ENCODE data around the gene ADAMTSL4. TPM values are rescaled to one million over a fixed set of nuclear protein-coding genes. Genes with fewer than 3 reads are reported as not detected.

The ADAMTSL4 gene
- total and polyA plus RNA-seq, 2 donors (not counting 3 experiments of a cell fraction or from before 2014, with no cell fraction given), result 0.73 to 1.0 TPM

DNA sequence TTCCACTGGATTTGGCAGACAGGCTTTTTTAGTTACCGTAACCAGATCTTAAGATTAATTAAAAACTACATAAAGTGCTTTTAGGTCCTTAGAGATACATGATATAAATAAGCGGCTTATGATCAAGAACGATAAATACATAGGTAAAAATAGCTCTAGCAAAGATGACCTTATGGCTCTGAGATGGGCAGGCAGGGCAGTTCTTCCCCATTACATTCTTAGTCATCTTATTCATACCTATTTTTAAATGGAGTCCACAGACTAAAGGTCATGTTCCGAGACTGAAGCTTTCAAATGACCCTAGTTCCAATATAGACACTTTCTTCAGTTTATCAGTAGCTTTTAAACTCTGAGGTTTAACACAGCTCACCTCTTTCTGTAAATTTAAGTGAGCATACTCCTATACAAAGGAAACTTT lies 25.9 kb downstream of the ADAMTSL4 start:
- Histone ChIP-seq H3K4me3 (replicated peaks in 1 of 3; ENCODE audit: insufficient read depth in 1 of 3, low read depth in 1 of 3, low read length in 3 of 3) (peak overlapping the region; percentile 91 to 99 (median 92)), H4K20me1 (replicated peaks; ENCODE audit: control insufficient read depth, extremely low read depth, insufficient read depth, low read length) (peaks cover 36% of the 10 kb centered on the region), H3K9me1 (replicated peaks; ENCODE audit: control insufficient read depth, extremely low read depth, insufficient read depth, low read length) (no peaks in the 10 kb centered on the region), H2AFZ (ENCODE audit: low read depth, low read length) (no peak overlapping the region), H3K9me3 (replicated peaks; ENCODE audit: control insufficient read depth, insufficient read depth, low read length) (no peaks in the 10 kb centered on the region), H3K79me2 (ENCODE audit: control insufficient read depth, insufficient read depth, low read length) (peaks cover 73% of the 10 kb centered on the region), H3K27ac (ENCODE audit: insufficient read depth, low read depth, low read length) (peak overlapping the region; percentile 50), H3K4me1 (ENCODE audit: control insufficient read depth, extremely low read depth, insufficient read depth, low read length) (peaks cover 34% of the 10 kb centered on the region), H3K27me3 (ENCODE audit: control insufficient read depth in 2 of 2, insufficient read depth in 2 of 2, low read length in 2 of 2) (no peaks in the 10 kb centered on the region), H3K9ac (replicated peaks; ENCODE audit: extremely low read depth, insufficient read depth, low read length) (peak overlapping the region; percentile 97), H3K36me3 (ENCODE audit: control insufficient read depth in 2 of 2, extremely low read depth in 1 of 2, insufficient read depth in 2 of 2, low read length in 2 of 2) (peaks cover 17 to 39% of the 10 kb centered on the region in 2 experiments), H3K4me2 (ENCODE audit: insufficient read depth, low read length) (peak overlapping the region; percentile 87)
- TF ChIP-seq POLR2A (IDR thresholded peaks at IDR 0.05; ENCODE audit: low read depth, low read length) (no peak), POLR2AphosphoS5 (IDR thresholded peaks at IDR 0.05; ENCODE audit: insufficient read depth, low read depth, low read length) (no peak), MYC (IDR thresholded peaks at IDR 0.05; ENCODE audit: low read depth, low read length) (no peak), EZH2 (IDR thresholded peaks at IDR 0.05; ENCODE audit: borderline replicate concordance, low read depth, low read length, severe bottlenecking) (no peak), FOS (IDR thresholded peaks at IDR 0.05; ENCODE audit: borderline replicate concordance, insufficient read depth, low read length) (no peak), JUN (IDR thresholded peaks at IDR 0.05; ENCODE audit: borderline replicate concordance, insufficient read depth, insufficient read length, low read depth) (no peak), GATA2 (IDR thresholded peaks at IDR 0.05; ENCODE audit: insufficient read depth, insufficient read length, low read depth, low read length) (no peak)
- TF ChIP-seq, protein P1, sequence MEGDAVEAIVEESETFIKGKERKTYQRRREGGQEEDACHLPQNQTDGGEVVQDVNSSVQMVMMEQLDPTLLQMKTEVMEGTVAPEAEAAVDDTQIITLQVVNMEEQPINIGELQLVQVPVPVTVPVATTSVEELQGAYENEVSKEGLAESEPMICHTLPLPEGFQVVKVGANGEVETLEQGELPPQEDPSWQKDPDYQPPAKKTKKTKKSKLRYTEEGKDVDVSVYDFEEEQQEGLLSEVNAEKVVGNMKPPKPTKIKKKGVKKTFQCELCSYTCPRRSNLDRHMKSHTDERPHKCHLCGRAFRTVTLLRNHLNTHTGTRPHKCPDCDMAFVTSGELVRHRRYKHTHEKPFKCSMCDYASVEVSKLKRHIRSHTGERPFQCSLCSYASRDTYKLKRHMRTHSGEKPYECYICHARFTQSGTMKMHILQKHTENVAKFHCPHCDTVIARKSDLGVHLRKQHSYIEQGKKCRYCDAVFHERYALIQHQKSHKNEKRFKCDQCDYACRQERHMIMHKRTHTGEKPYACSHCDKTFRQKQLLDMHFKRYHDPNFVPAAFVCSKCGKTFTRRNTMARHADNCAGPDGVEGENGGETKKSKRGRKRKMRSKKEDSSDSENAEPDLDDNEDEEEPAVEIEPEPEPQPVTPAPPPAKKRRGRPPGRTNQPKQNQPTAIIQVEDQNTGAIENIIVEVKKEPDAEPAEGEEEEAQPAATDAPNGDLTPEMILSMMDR (IDR thresholded peaks at IDR 0.05; ENCODE audit: extremely low read depth in 1 of 2, insufficient read depth in 1 of 2, low read depth in 1 of 2, low read length in 2 of 2), result no peak
- TF ChIP-seq, protein P2, sequence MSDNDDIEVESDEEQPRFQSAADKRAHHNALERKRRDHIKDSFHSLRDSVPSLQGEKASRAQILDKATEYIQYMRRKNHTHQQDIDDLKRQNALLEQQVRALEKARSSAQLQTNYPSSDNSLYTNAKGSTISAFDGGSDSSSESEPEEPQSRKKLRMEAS (IDR thresholded peaks at IDR 0.05; ENCODE audit: insufficient read depth, insufficient read length), result no peak
- intact Hi-C loops (cut with micrococcal nuclease) (loop anchor here (5.0 kb wide), 1 partner anchor 237 kb away; no protein-coding TSS in a partner anchor), dilution Hi-C loops (cut with MboI; ENCODE audit: extremely low pct_ligation_motif_present, low sequenced_read_pairs) (loop anchor here (10.0 kb wide), 1 partner anchor 90 kb away; no protein-coding TSS in a partner anchor)
- BruUV-seq (replicated peaks), result no TSS peak
- CTCF ChIA-PET, result interaction anchor here (10.3 to 13.4 kb wide), 2 partner anchors 13 to 45 kb away, joined by 147 to 184 read pairs; no protein-coding TSS in a partner anchor
- DNase-seq (ENCODE audit: low read depth, low spot score), result no peak
- POLR2A ChIA-PET, result interaction anchor here (1.5 kb wide), 1 partner anchor 11 kb away, joined by 6 read pairs; no protein-coding TSS in a partner anchor
- no peak for FAIRE-seq
